CD4-positive, alpha-beta T cell treated with Interleukin-4 for 4 hours (primary cell): ENCODE measurements around the gene F7.
"Not testable (repeated sequence)": the region's sequence is repeated elsewhere in the genome, so short reads cannot be mapped to it uniquely, and the experiment has no call there.

Experiments
- DNase-seq: peaks from one replicate; pipeline ENCODE4 v3.0.0-alpha.2; 2020

The F7 gene

DNA sequence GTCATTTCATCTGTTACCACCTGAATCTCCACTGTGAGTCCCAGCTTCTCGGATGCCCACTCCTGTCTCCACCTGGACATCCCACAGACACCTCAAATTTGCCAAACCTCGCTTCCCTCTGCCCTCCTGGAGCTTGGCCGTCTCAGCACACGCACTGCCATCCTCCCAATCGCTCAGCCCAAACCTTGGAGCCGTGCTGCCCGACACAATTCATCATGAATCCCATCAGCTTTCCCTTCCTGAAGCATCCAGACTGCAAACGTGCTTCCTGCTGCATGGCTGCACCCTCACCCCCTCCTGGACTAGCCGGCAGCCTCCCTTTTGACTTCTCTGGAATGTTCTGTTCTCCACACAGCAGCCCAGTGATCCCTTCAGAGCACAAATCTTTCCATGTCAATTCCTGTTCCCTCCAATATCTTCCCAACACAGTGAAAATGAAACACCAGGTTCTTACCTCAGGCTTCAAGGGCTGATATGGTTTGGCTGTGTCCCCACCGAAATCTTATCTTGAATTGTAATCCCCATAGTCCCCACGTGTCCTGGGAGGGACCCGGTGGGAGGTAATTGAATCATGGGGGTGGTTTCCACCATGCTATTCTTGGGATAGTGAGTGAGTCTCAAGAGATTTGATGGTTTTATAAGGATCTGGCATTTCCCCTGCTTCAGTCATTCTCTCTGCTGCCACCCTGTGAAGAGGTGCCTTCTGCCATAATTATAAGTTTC is 51.8 kb downstream of the F7 start:
- no peak for DNase-seq

GRCh38 chr13:113157929-113158747 is 52.5 kb downstream of the F7 start, which contains the start of gene PROZ:
Gene PROZ (plus strand): TSS chr13:113158648. CDS start chr13:113158661, 13 bp downstream.
- no peak for DNase-seq

DNA sequence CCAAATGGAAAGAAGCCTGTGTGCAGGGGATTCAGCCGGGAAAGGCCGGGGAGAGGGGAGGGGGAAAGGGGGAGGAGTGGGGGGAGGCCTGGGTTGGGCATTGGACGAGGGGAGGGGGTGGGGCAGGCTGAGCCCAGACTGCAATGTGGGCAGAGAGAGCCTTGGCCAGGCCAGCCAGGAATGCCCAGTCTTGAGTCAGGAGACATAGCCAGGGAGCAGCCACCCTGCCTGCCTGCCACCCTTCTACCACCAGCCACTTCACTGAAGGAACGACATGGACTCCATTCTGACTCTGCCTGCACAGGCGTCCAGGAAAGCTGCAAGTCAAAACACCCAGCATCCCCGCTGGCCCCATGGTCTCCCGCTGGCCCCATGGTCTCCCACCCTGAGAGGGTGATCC is 53.4 kb downstream of the F7 start:
- DNase-seq: no peak

- DNase-seq: no peak
Observed at GRCh38 chr13:113159701-113160100, 54.1 kb downstream of the F7 start.

DNA sequence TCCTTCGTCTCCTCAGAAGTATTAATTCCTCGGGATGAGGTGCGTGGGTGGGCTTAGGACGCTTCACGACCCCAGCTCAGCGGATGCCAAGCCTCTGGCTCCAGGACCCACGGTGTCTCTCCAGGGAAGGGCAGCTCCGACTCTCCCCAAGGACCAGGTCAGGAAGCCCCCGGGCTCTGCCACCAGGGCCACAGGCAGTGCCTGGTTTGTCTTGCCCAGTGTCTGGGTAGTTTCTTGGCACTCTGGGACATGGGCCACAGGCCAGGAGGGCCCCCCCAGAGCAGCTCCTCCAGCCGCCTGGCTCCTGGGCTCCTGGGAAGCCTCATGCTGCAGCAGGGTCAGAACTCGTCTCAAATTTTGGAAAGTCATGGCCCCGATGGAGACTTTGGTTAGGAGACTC is 55.4 kb downstream of the F7 start:
- DNase-seq: no peak

DNA sequence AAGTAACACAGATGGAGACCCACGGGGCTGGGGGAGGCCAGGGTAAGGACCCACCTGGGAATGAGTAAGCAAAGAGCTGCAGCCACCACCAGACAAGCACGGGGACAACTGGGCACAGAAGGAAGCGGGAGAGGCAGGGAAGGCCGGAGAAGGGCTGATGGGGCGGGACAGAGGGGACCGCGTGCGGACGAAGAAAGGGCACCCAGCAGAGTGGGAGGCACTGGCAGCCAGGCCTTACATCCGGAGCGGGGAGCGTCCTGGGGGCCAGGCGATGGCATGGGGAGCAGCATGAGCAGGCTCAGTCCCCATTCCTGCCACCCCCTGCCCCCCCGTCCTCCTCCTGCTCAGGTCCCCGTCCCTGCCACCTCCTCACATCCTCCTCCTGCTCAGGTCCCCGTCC is 55.8 kb downstream of the F7 start:
- DNase-seq: no peak

DNA sequence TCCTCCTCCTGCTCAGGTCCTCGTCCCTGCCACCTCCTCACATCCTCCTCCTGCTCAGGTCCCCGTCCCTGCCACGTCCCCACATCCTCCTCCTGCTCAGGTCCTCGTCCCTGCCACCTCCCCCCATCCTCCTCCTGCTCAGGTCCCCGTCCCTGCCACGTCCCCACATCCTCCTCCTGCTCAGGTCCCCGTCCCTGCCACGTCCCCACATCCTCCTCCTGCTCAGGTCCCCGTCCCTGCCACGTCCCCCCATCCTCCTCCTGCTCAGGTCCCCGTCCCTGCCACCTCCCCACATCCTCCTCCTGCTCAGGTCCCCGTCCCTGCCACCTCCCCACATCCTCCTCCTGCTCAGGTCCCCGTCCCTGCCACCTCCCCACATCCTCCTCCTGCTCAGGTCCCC is 56.4 kb downstream of the F7 start:
- DNase-seq: not testable (repeated sequence)

- no peak for DNase-seq
Observed at GRCh38 chr13:113162783-113163685, 57.4 kb downstream of the F7 start.

- no peak for DNase-seq
Observed at GRCh38 chr13:113164492-113164891, 58.9 kb downstream of the F7 start.

GRCh38 chr13:113166266-113166665 is 60.7 kb downstream of the F7 start:
- DNase-seq: no peak

DNA sequence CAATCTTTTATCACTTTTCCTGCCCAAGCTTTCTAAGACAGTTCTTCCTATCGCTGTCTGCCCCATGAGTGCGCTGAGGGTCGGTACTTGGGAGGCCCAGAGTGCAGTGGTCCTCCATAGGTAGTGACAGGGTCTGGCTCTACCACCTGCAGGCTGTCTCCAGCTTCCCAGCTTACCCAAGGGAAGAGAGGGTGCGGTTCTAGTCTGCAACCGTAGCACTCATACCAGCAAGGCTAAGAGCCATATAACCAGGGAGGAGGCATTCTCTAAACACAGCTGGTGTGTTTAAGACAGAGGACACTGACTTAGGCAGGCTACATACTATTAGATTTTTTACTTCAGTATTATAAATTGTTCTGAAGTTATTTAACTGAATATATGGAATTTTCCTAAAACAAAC is 61.1 kb downstream of the F7 start:
- no peak for DNase-seq

DNA sequence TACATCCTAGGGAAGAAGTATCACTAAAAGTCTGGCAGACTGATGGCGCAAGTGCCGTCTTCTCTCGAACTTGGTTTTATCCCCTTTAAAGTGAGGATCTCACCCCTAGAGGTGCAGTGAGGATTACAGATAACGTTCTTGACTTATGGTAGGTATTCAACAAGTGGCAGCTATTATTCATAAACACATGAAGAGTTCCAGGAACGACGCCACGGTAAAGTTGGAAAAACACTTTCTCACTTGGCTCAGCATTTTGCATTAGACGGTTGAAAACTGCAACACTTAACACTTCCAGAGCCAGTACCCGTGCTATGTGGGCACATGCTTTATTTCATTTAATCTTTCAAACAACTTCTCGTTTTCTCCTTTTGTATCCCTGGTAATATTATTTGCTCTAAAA is 61.6 kb downstream of the F7 start:
- no peak for DNase-seq

GRCh38 chr13:113167575-113167974 is 62.0 kb downstream of the F7 start:
- DNase-seq: no peak

GRCh38 chr13:113168211-113168610 is 62.6 kb downstream of the F7 start:
- no peak for DNase-seq

DNA sequence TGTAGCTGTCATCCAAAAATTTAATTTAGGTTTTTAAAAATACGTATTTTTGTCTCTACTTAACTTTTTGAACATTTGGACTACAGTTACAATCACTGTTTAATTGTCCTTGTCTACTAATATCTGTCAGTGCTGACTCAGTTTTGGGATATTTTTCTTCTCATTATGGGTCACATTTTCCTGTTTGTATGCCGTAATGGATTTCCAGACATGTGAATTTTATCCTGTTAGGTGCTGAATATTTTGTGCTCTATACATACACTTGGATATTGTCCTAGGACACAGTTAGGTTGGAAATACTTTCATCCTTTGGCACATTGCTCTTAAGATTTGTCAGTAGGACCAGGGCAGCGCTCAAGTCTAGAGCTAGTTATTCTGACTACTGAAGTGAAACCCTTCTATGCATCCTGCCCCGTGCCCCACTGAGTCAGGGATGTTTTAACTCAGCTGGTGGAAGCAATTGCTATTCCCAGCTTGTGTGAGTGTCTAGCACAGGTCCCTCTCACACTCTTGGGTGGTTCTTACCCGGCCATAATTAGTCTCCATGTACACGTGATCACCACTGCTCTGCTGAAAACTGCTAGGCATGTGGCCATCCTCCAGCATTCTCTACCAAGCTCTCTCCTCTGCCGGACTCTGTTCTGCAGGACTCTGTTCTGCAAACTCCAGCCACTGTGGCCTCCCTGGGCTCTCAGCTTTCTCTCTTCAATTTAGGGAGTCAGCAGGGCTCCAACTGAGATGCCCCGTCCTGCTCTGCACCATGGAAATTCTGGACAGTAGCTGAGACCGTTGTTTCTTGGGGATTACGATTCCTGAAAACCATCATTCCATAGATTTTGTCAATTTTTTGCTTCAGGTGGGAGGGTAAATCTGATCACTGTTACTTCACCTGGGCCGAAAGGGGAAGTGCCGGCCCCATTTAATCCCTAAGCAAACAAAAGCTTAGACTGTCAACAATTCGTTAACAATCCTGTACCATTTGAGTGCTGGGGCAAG is 64.0 kb downstream of the F7 start:
- no peak for DNase-seq
